Endothelial cell of umbilical vein (primary cell): ENCODE measurements around the gene TREML4. TPM values are rescaled to one million over a fixed set of nuclear protein-coding genes. Genes with fewer than 3 reads are reported as not detected.

ENCODE experiments used
- BruUV-seq: library from RNA; stranded (reverse); fragments of 400-500 nt; replicated peaks from 2 replicates; lab custom pipeline; 2021; lab: Mats Ljungman, UMichigan
- CTCF ChIA-PET: fragments of 300-600, 350-600 bp; sonication (Branson Sonifier 250); formaldehyde crosslinking; loops from one replicate; lab custom pipeline; 2021; ENCODE audit warnings: antibody characterized with exemption, inconsistent platforms; lab: Charles Lee
- POLR2A ChIA-PET: fragments of 300-600, 350-600 bp; sonication (Branson Sonifier 250); formaldehyde crosslinking; loops from one replicate; lab custom pipeline; 2021; ENCODE audit warnings: antibody characterized with exemption, inconsistent platforms; lab: Charles Lee
- DNase-seq: peaks from one replicate; pipeline ENCODE4 v3.0.0-alpha.2; 2011; ENCODE audit warnings: low read depth, low spot score
- FAIRE-seq: peaks from 2 replicates; lab custom pipeline; 2011; peaks lifted over from hg19 to GRCh38; lab: Jason Lieb, UNC
- H2AFZ ChIP-seq: 2 replicates; pipeline ENCODE4 v1.6.0; 2012; ENCODE audit warnings: low read depth, low read length, control low read depth, inconsistent platforms
- H3K27ac ChIP-seq: 2 replicates; pipeline ENCODE4 v1.5.1; 2011; ENCODE audit warnings: low read depth, mild to moderate bottlenecking, control low read depth, low read length, moderate library complexity; ENCODE audit not compliant: insufficient read depth
- H3K27me3 ChIP-seq, 2 experiments: 2 replicates each; pipeline versions ENCODE4 v1.6.0 to v1.6.1; 2011; ENCODE audit warnings: low read length in 2 of 2, mixed read lengths in 1 of 2; ENCODE audit not compliant: control insufficient read depth in 2 of 2, insufficient read depth in 2 of 2
- H3K36me3 ChIP-seq, 2 experiments: 2 replicates in 1 of 2; 3 replicates in 1 of 2; pipeline ENCODE4 v1.5.1; 2011; ENCODE audit warnings: low read length in 2 of 2, mild to moderate bottlenecking in 1 of 2, moderate library complexity in 1 of 2; ENCODE audit not compliant: control insufficient read depth in 2 of 2, insufficient read depth in 2 of 2; ENCODE audit errors: extremely low read depth in 1 of 2
- H3K4me1 ChIP-seq: 3 replicates; pipeline ENCODE4 v1.5.1; 2011; ENCODE audit warnings: mild to moderate bottlenecking, low read length; ENCODE audit not compliant: control insufficient read depth, insufficient read depth; ENCODE audit errors: extremely low read depth
- H3K4me2 ChIP-seq: 2 replicates; pipeline ENCODE4 v1.6.1; 2011; ENCODE audit warnings: low read length, control low read depth, mixed read lengths; ENCODE audit not compliant: insufficient read depth
- H3K4me3 ChIP-seq, 3 experiments: fragments of 200-600 bp in 1 of 3; sonication (generic), shearing (Covaris generic) in 1 of 3; replicated peaks in 1 of 3; 2 replicates each; pipeline ENCODE4 v1.5.1; 2011 to 2016; ENCODE audit warnings: control low read depth in 3 of 3, low read length in 3 of 3, mild to moderate bottlenecking in 2 of 3, inconsistent platforms in 1 of 3, low read depth in 1 of 3, moderate library complexity in 1 of 3; ENCODE audit not compliant: insufficient read depth in 1 of 3
- H3K79me2 ChIP-seq: 2 replicates; pipeline ENCODE4 v1.6.0; 2012; ENCODE audit warnings: low read length, inconsistent platforms; ENCODE audit not compliant: control insufficient read depth, insufficient read depth
- H3K9ac ChIP-seq: replicated peaks from 2 replicates; pipeline ENCODE3; 2011; ENCODE audit warnings: low read length, control low read depth; ENCODE audit not compliant: insufficient read depth; ENCODE audit errors: extremely low read depth
- H3K9me1 ChIP-seq: replicated peaks from 3 replicates; pipeline ENCODE4 v1.6.0; 2011; ENCODE audit warnings: mild to moderate bottlenecking, low read length; ENCODE audit not compliant: control insufficient read depth, insufficient read depth; ENCODE audit errors: extremely low read depth
- H3K9me3 ChIP-seq: replicated peaks from 2 replicates; pipeline ENCODE4 v1.5.1; 2012; ENCODE audit warnings: low read length, inconsistent platforms; ENCODE audit not compliant: control insufficient read depth, insufficient read depth
- H4K20me1 ChIP-seq: replicated peaks from 2 replicates; pipeline ENCODE3; 2011; ENCODE audit warnings: mild to moderate bottlenecking, low read length; ENCODE audit not compliant: control insufficient read depth, insufficient read depth; ENCODE audit errors: extremely low read depth
- EZH2 ChIP-seq: IDR thresholded peaks from 2 replicates; pipeline ENCODE4 v1.6.1; 2012; ENCODE audit warnings: borderline replicate concordance, low read depth, mild to moderate bottlenecking, moderate library complexity, low read length, inconsistent platforms; ENCODE audit not compliant: severe bottlenecking
- FOS ChIP-seq: IDR thresholded peaks from 2 replicates; pipeline ENCODE4 v1.6.1; 2011; ENCODE audit warnings: mild to moderate bottlenecking, low read length, moderate library complexity, borderline replicate concordance; ENCODE audit not compliant: insufficient read depth
- GATA2 ChIP-seq: IDR thresholded peaks from 2 replicates; pipeline ENCODE4 v1.7.0; 2011; ENCODE audit warnings: low read depth, mild to moderate bottlenecking, moderate library complexity, mixed read lengths, low read length; ENCODE audit not compliant: insufficient read length, insufficient read depth
- MYC ChIP-seq: IDR thresholded peaks from one replicate; pipeline ENCODE4 v1.6.1; 2011; ENCODE audit warnings: mild to moderate bottlenecking, low read depth, low read length
- POLR2AphosphoS5 ChIP-seq: IDR thresholded peaks from 2 replicates; pipeline ENCODE4 v1.6.1; 2012; ENCODE audit warnings: low read depth, mild to moderate bottlenecking, control low read depth, low read length, moderate library complexity; ENCODE audit not compliant: insufficient read depth
- dilution Hi-C: fragments of 300-500 bp; cut with MboI; formaldehyde crosslinking; loops from one replicate; pipeline ENCODE4 v1.15.0; 2019; ENCODE audit warnings: low sequenced_read_pairs; ENCODE audit not compliant: extremely low pct_ligation_motif_present
- intact Hi-C: fragments of 100-400 bp; cut with micrococcal nuclease; formaldehyde crosslinking; loops from one replicate; pipeline ENCODE4 v1.10.0; 2022
- polyA plus RNA-seq, 4 experiments: library from polyadenylated mRNA; depleted of rRNA in 3 of 4; stranded (reverse) in 3 of 4; unstranded in 1 of 4; fragments of >200 nt; gene quantifications; 2 replicates each; pipeline versions ENCODE4 v1.2.1 to v1.2.3, GENCODE V29; 2011 to 2012; ENCODE audit warnings: missing spikeins in 1 of 4
- total RNA-seq: library from RNA; stranded (reverse); gene quantifications from 2 replicates; pipeline ENCODE4 v1.2.3, GENCODE V29; 2021
- TF ChIP-seq, protein P1 (sequence below), 2 donors: IDR thresholded peaks; 1 replicate in 1 of 2; 2 replicates in 1 of 2; pipeline ENCODE4 v1.5.1; 2011; ENCODE audit warnings: low read length in 2 of 2, mild to moderate bottlenecking in 2 of 2, moderate library complexity in 2 of 2, control low read depth in 1 of 2, inconsistent platforms in 1 of 2, low read depth in 1 of 2; ENCODE audit not compliant: insufficient read depth in 1 of 2; ENCODE audit errors: extremely low read depth in 1 of 2

TREML4 gene
- total and polyA plus RNA-seq, 2 donors (not counting 3 experiments of a cell fraction or from before 2014, with no cell fraction given): not detected

GRCh38 chr6:41226752-41227151 lies 1.4 kb upstream of the TREML4 start:
- POLR2A ChIA-PET: no interaction called here
- Histone ChIP-seq H3K36me3 (no peaks in the 10 kb centered on the region), H3K4me3 (no peak overlapping the region), H3K9me3 (no peaks in the 10 kb centered on the region), H3K4me2 (no peak overlapping the region), H3K27me3 (no peaks in the 10 kb centered on the region), H4K20me1 (no peaks in the 10 kb centered on the region), H3K9me1 (no peaks in the 10 kb centered on the region), H2AFZ (no peak overlapping the region), H3K27ac (no peak overlapping the region), H3K9ac (no peak overlapping the region), H3K79me2 (no peaks in the 10 kb centered on the region), H3K4me1 (no peaks in the 10 kb centered on the region)
- CTCF ChIA-PET: no interaction called here
- no TSS peak for BruUV-seq
- TF ChIP-seq EZH2 (no peak), FOS (no peak), GATA2 (no peak), POLR2AphosphoS5 (no peak), MYC (no peak)
- TF ChIP-seq, protein P1, sequence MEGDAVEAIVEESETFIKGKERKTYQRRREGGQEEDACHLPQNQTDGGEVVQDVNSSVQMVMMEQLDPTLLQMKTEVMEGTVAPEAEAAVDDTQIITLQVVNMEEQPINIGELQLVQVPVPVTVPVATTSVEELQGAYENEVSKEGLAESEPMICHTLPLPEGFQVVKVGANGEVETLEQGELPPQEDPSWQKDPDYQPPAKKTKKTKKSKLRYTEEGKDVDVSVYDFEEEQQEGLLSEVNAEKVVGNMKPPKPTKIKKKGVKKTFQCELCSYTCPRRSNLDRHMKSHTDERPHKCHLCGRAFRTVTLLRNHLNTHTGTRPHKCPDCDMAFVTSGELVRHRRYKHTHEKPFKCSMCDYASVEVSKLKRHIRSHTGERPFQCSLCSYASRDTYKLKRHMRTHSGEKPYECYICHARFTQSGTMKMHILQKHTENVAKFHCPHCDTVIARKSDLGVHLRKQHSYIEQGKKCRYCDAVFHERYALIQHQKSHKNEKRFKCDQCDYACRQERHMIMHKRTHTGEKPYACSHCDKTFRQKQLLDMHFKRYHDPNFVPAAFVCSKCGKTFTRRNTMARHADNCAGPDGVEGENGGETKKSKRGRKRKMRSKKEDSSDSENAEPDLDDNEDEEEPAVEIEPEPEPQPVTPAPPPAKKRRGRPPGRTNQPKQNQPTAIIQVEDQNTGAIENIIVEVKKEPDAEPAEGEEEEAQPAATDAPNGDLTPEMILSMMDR (IDR thresholded peaks at IDR 0.05; ENCODE audit: extremely low read depth in 1 of 2, insufficient read depth in 1 of 2, low read depth in 1 of 2, low read length in 2 of 2): no peak
- FAIRE-seq (no peak), DNase-seq (no peak)
- intact Hi-C loops: no loop called here
- dilution Hi-C loops: no loop called here
